ENCODE results near the gene SCAANT1. TPM values are rescaled to one million over a fixed set of nuclear protein-coding genes. Genes with fewer than 3 reads are reported as not detected.

SCAANT1 gene
- total RNA-seq, 4 donors from 2014 or later, result not detected

- intact Hi-C loops (cut with DNase I; ENCODE audit: low total_unique reads) (no loop called here), in situ Hi-C loops (cut with MboI; ENCODE audit: low pct_ligation_motif_present in 1 of 4, low pct_unique_long_range_greater_than_20kb in 1 of 4, low sequenced_read_pairs in 3 of 4) (no loop called here)
- Histone ChIP-seq H3K36me3 (no peaks in the 10 kb centered on the region), H3K27ac (no peak overlapping the region), H3K4me1 (peaks cover 7 to 49% (median 33%) of the 10 kb centered on the region in 4 donors), H3K4me3 (no peak overlapping the region), H3K9me3 (no peaks in the 10 kb centered on the region), H3K27me3 (no peaks in the 10 kb centered on the region)
- no peak for TF ChIP-seq POLR2A (IDR thresholded peaks at IDR 0.05)
- TF ChIP-seq POLR2AphosphoS5 (IDR thresholded peaks at IDR 0.05), result no peak
- no peak for TF ChIP-seq EP300 (IDR thresholded peaks at IDR 0.05; ENCODE audit: low read depth)
- no peak for TF ChIP-seq CTCF (IDR thresholded peaks at IDR 0.05)
- no peak for DNase-seq
- 55 to 81% methylated on average over 2 to 3 of the region's 3 CpGs for WGBS, 2 donors (ENCODE audit: low coverage in 1 of 2)
Measured at GRCh38 chr3:63877737-63878393, 34.3 kb downstream of the SCAANT1 start.

DNA sequence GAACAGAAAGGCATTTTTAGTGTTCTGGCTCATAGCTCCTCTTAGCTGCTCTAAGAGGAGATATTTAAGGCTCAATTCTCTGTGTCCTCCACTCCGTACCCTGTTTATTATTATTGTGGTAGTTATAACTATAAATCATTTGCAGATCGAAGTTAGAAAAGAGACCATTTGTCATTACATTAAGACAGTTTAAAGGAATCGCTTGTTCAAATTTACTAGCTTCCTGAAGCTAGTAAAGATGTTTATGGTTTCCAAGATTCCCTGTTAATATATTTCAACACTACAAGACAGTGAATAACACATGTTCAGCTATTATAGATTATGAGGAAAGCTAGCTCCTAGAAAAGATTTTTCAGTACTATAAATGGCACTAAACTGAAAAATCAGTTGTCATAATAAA is 35.9 kb downstream of the SCAANT1 start:
- H3K27me3 ChIP-seq, result no peaks in the 10 kb centered on the region
- H3K27ac ChIP-seq, result no peak overlapping the region
- H3K9me3 ChIP-seq, result no peaks in the 10 kb centered on the region
- no peak overlapping the region for H3K4me3 ChIP-seq
- in situ Hi-C loops (cut with MboI; ENCODE audit: low pct_ligation_motif_present in 1 of 4, low pct_unique_long_range_greater_than_20kb in 1 of 4, low sequenced_read_pairs in 3 of 4) (no loop called here), intact Hi-C loops (cut with DNase I; ENCODE audit: low total_unique reads) (no loop called here)
- no peak for TF ChIP-seq EP300 (IDR thresholded peaks at IDR 0.05; ENCODE audit: low read depth)
- TF ChIP-seq CTCF (IDR thresholded peaks at IDR 0.05), result no peak
- no peak for TF ChIP-seq POLR2A (IDR thresholded peaks at IDR 0.05)
- no peak for TF ChIP-seq POLR2AphosphoS5 (IDR thresholded peaks at IDR 0.05)
- H3K4me1 ChIP-seq, result peaks cover 7 to 49% (median 33%) of the 10 kb centered on the region in 4 donors
- 35 to 43% methylated on average over 3 of the region's 3 CpGs for WGBS, 2 donors (ENCODE audit: low coverage in 1 of 2)
- no peaks in the 10 kb centered on the region for H3K36me3 ChIP-seq
- no peak for DNase-seq

DNA sequence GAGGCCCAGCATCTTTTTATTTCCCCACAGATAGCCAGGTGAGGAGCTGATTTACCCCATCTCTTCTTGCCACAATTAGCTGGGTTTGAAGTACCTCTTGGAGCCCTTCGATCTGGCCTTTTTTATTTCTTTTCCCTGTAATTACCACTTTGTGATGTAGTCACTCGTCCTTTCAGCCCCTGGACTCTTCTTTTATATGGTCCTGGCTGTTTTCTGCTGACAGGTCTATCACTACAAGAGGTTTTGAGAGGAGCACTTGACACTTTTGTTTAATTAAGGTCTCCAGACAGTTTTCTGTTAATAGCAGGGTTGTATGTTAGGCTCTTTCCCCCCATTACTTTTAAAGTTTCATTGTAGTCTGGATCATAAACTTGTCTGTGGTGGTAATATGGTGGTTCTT is 36.7 kb downstream of the SCAANT1 start:
- DNase-seq, result no peak
- Histone ChIP-seq H3K4me1 (peaks cover 7 to 45% (median 29%) of the 10 kb centered on the region in 4 donors), H3K27me3 (no peaks in the 10 kb centered on the region), H3K27ac (no peak overlapping the region), H3K36me3 (no peaks in the 10 kb centered on the region), H3K4me3 (no peak overlapping the region), H3K9me3 (no peaks in the 10 kb centered on the region)
- WGBS, 2 donors (ENCODE audit: low coverage in 1 of 2), result 79% methylated on average over 2 of the region's 2 CpGs
- TF ChIP-seq CTCF (IDR thresholded peaks at IDR 0.05), result no peak
- intact Hi-C loops (cut with DNase I; ENCODE audit: low total_unique reads), result no loop called here
- in situ Hi-C loops (cut with MboI; ENCODE audit: low pct_ligation_motif_present in 1 of 4, low pct_unique_long_range_greater_than_20kb in 1 of 4, low sequenced_read_pairs in 3 of 4), result no loop called here

- Histone ChIP-seq H3K36me3 (no peaks in the 10 kb centered on the region), H3K27ac (no peak overlapping the region), H3K9me3 (no peaks in the 10 kb centered on the region), H3K4me1 (peaks cover 7 to 42% (median 24%) of the 10 kb centered on the region in 4 donors), H3K4me3 (no peak overlapping the region), H3K27me3 (no peaks in the 10 kb centered on the region)
- TF ChIP-seq POLR2AphosphoS5 (IDR thresholded peaks at IDR 0.05), result no peak
- no peak for TF ChIP-seq POLR2A (IDR thresholded peaks at IDR 0.05)
- intact Hi-C loops (cut with DNase I; ENCODE audit: low total_unique reads), result no loop called here
- no peak for DNase-seq
- 86% methylated on average over 3 of the region's 3 CpGs; no CpG with 5 or more reads in 1 of the 2 donors for WGBS, 2 donors (ENCODE audit: low coverage in 1 of 2)
- in situ Hi-C loops (cut with MboI; ENCODE audit: low pct_ligation_motif_present in 1 of 4, low pct_unique_long_range_greater_than_20kb in 1 of 4, low sequenced_read_pairs in 3 of 4), result no loop called here
Measured at GRCh38 chr3:63874769-63875168, 37.4 kb downstream of the SCAANT1 start.
